Hypothalamus (tissue), 51 donors: ENCODE measurements around the gene LBP.
A peak's percentile ranks its signal among the peaks of the same experiment; 100 is the strongest.
"Not testable (repeated sequence)": the region's sequence is repeated elsewhere in the genome, so short reads cannot be mapped to it uniquely, and the experiment has no call there.

Source experiments
- DNase-seq, 51 donors: peaks; one replicate each; lab custom pipeline; 2025; lab: John Stamatoyannopoulos, UW

Gene LBP

DNA sequence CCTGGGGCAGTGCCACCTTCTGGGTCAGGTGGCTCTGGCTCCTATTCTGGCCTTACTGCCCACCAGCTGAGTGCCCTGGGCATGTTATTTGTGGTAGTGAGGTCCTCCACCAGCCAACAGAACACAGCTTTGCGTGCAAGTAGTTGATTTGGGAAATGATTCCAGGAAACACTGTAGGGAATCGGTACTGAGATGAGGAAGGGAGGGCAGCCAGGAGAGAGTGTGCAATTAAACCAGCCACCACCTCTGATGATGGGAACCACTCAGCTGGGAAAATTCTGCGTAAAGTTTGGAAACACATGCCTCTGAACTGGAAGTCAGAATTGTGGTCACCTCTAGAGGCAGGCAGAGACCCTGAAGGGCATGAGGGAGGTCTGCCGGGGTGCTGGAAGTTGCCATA is 459 bp downstream of the LBP start:
- no peak for DNase-seq

DNA sequence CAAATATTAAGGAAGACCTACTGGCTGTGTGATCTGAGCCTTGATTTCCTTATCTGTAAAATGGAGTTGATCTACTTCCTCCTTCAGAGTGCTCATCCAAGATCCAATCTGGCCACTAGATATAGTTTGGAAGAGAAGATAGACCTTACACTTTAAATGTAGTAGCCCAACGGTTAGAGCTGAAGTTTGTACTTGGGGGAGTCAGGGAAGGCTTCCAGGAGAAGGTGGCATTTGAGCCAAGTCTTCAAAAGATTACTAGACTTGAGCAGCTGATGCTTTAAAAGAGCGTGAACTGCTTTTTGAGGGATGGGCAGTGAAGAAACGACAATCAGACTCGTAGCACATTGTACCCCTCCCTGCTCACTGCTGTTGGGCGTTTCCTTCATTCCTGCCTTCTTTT is 3.6 kb downstream of the LBP start:
- no peak for DNase-seq

DNA sequence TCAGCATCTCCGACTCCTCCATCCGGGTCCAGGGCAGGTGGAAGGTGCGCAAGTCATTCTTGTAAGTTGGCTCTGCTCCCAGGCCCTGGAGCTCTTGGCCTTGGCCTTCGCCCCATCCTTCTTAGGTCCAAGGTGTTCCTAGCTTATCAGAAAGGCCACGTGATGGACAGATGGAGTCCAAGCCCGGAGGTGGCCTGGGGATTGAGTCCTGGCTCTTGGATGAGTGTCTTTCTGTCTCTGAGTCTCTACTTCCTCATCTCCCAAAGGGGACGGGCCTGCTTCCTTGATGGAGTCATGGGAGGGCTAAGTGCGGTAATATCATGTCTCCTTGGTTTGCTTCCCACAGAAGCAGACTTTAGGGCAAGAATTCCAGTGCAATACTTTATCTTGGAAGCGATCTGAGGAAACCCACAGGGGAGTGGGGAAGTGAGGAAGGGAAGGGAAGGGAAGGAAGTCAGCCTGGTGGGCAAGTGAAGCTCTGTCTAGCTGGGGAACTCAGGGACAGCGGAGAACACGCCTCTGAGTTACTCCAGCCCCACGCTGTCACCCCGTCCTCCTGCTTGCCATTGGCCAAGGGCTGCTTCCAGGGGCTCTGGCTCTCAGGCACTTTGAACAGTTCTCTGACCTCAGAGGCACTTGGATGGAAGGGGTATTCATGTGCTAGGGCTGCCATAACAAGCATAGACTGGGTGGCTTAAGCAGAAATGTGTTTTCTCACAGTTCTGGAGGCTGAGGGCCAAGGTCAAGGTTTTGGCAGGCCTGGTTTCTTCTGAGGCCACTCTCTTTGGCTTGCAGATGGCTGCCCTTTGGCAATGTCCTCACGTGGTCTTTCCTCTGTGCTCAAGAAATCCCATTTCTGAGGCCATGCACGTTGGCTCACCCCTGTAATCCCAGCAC is 4.8 kb downstream of the LBP start:
- no peak for DNase-seq

DNA sequence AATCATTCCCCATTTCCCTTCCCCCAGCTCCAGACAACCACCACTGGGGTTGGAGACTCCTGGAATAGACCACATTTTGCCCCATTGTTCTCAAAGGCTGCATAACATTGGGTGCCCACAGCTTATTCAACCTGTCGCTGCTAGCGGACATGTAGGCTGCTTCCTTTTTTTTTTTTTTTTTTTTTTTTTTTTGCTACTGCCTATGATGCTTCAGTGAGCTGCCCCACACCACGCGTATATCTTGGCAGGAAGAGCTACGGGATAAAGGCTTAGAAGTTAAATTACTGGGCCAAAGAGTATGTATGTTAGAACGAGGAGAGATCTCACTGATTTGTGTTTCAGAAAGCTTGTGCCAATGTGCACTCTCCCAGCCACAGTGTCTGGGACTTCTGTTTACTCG is 7.0 kb downstream of the LBP start:
- no peak for DNase-seq

GRCh38 chr20:38354227-38354626 is 7.9 kb downstream of the LBP start:
- no peak for DNase-seq

GRCh38 chr20:38355161-38356012 is 9.1 kb downstream of the LBP start:
- DNase-seq: peak in 28 of 51 donors; percentile 7 to 65 (median 32)

GRCh38 chr20:38357653-38358207 is 11.4 kb downstream of the LBP start:
- DNase-seq: no peak

- DNase-seq: no peak
Observed at GRCh38 chr20:38358556-38358955, 12.3 kb downstream of the LBP start.

DNA sequence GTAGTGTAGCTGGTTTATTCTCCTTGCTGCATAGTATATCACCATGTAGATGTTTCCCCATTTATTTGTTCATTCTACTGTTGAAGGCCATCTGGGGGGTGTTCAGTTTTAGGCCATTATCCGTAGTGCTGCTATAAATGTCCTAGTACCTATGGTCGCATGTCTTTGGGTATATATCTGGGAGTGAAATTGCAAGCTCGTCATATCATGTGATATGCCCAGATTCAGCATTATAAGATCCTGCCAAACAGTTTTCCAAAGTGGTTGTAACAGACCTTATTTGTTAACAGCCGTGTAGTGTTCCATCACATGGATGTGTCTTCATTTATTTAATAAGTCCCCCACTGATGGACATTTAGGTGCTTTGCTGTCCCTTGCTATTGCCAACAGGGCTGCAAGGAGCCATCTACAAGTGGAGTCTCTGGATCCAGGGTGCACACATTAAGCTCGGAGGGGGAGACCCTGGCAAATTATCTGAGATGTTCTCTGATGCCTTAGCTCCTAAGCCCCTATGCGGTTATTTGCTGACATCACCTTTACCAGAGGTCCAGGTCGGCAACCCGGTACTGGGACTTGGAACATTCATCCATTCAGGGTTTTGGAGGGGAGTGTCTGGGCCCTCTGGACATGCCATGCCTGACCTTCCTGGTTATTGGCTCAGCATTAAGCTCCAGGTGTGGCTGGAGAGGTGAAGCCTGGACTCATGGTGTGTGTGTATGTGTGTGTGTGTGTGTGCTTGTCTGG is 16.9 kb downstream of the LBP start:
- no peak for DNase-seq

- DNase-seq: no peak
Observed at GRCh38 chr20:38369389-38369788, 23.1 kb downstream of the LBP start.

DNA sequence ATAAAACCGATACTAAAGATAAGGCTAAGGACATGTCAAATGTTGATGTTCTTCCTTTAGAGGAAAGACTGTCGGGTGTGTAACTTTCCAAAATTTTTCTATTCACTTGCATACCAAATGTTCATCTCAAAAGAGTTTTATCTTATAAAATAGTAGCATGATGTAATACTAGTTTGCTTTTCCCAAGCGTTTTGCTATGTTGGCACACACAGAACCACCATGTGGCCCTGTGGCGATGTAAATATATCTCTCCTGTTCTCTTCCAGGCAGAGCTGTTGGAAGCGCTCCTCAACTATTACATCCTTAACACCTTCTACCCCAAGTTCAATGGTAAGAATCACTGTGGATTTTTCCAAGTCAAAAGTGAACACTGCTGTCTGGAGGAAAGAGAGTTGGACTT is 26.5 kb downstream of the LBP start:
- DNase-seq: no peak

DNA sequence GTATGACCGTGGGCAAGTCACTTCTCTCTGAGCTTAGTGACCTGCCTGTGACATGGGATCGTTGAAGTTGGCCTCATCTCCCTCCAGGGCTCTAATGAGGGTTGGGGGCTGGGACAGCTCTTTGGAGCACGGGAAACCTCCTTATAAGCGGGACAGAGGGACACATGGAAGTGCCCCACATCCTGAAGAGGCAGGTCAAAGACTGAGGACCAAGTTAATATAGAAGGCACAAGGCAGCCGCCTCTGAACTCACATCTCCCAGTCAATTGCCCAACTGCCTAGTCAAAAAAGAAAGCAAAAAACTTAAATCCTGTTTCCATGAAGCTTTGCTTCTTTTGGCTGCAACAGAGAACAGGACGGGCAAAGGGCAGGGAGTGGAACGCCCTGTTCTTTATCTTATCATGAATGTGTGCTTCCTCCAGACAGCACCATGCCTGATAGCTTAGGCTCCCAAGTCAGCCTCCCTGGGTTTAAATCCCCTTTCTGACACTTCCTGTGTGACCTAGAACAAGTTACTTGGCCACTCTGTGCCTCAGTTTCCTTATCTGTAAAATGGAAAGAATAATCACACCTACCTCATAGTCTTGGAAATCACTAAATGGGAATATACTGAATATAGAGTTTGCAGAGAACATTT is 27.1 kb downstream of the LBP start:
- no peak for DNase-seq

DNA sequence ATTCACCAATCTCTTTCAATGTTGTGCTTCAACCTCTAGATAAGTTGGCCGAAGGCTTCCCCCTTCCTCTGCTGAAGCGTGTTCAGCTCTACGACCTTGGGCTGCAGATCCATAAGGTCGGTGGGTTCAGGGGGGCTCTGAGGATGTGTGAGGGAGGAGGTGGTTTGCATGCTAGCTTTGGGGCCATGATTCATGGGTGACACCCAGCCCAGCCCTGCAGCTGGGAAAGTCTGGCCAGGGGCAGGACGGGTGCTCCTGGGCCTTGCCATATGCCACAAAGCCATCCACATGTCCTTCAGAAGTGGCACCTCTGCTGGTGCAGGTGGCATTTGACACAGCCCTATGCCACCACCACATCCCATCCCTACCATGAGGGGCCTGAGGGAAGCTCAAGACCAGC is 27.6 kb downstream of the LBP start:
- no peak for DNase-seq

GRCh38 chr20:38377039-38377685 is 30.9 kb downstream of the LBP start:
- peak in 3 of 51 donors; percentile 4 to 15 (median 11) for DNase-seq

DNA sequence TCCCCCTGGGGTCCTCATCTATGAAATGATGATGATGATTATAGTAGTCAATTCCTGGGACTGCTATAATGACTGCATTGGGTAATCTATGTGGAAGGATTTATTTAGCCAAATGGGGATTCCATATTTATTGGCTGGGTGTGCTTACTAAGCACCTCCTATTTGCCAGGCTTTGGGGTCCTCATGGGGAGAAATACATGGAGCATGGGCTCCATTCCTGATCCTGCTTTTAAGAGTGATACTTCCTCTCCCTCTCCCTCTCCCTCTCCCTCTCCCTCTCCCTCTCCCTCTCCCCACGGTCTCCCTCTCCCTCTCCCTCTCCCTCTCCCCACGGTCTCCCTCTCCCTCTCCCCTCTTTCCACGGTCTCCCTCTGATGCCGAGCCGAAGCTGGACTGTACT is 31.6 kb downstream of the LBP start:
- DNase-seq: not testable (repeated sequence)

DNA sequence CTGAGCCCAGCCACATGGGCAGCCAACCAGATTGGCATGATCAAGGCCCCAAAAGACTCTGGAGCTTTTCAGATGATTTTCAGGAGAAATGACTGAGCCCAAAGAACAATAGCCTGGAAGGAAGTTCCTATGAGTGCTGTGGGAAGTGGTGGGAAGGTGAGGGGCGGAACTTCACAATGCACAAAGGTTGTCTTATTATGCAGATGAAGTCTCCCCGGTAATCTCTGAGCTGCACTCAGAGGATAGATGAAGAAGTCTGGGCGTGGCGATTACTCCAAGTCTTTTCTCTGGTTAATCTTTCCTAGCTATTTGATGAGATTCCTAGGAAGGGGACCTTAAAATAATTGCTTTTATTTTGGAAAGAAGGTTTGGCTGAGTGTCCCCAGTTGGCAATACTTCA is 36.9 kb downstream of the LBP start:
- DNase-seq: no peak

GRCh38 chr20:38386004-38386403 is 39.7 kb downstream of the LBP start:
- no peak for DNase-seq

DNA sequence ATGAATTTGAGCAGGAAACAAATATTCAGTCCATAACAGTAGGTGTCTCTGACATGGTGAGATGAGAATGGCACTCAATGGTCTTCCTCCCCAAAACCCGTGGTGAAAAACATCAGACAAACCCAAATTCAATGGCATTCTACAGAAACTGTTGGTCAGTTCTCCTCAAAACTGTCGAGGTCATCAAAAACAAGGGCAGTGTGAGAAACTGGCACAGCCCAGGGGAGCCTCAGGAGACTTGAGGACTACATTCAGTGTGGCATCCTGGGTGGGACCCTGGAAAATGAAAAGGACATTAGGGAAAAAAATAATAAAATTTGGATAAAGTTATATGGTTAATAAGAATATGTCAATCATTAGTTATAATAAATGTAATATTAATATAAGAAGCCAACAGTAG is 40.6 kb downstream of the LBP start:
- no peak for DNase-seq

DNA sequence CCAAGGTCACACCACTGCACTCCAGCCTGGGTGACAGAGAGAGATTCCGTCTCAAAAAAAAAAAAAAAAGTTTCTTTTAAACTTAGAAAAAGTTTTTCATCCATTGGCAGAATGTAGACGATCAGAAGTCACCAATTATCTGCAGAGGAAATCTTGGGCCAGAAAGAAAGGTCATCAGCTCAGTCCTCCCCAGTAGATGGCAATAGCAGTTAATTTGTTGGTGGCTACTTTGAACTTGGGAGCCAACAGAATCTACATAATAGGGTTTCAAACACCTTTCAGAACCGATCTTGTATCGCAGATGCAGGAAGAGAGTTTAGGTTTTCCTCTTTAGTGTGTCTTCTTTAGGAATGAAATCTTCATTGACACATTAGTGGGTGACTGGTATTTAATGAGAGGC is 41.7 kb downstream of the LBP start:
- DNase-seq: peak in 1 of 51 donors; percentile 0

DNA sequence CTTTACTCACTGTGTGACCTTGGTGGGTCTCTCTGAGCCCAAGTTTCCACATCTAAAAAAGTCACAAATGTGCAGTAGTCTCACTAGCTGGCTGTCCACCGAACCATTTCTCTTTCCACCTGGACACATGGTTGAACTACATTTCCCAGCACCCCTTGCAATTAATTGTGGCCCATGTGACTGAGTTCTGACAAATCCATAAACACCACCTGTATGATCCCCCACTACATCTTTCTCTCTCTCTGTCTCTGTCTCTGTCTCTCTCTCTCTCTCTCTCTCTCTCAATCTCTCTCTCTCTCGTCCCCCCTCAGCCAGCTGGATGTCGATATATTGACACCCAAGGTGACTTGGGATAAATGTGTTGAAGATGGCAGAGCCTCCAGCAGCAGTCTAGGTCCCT is 46.1 kb downstream of the LBP start:
- no peak for DNase-seq
